Rectal smooth muscle tissue (tissue), 1 donor: ENCODE measurements around the gene CEP89.

Experiments
- H3K27ac ChIP-seq: one replicate; pipeline ENCODE4 v1.7.0; 2013; ENCODE audit warnings: low read depth, low read length, inconsistent platforms
- H3K27me3 ChIP-seq: one replicate; pipeline ENCODE4 v1.7.0; 2013; ENCODE audit warnings: low read length; ENCODE audit not compliant: control insufficient read depth, insufficient read depth
- H3K36me3 ChIP-seq: one replicate; pipeline ENCODE4 v1.7.0; 2013; ENCODE audit warnings: low read length; ENCODE audit not compliant: control insufficient read depth, insufficient read depth
- H3K4me1 ChIP-seq: one replicate; pipeline ENCODE4 v1.7.0; 2013; ENCODE audit warnings: low read length; ENCODE audit not compliant: control insufficient read depth, insufficient read depth
- H3K4me3 ChIP-seq: one replicate; pipeline ENCODE4 v1.7.0; 2013; ENCODE audit warnings: low read length
- H3K9ac ChIP-seq: one replicate; pipeline ENCODE4 v1.7.0; 2013; ENCODE audit warnings: low read length

Gene CEP89

DNA sequence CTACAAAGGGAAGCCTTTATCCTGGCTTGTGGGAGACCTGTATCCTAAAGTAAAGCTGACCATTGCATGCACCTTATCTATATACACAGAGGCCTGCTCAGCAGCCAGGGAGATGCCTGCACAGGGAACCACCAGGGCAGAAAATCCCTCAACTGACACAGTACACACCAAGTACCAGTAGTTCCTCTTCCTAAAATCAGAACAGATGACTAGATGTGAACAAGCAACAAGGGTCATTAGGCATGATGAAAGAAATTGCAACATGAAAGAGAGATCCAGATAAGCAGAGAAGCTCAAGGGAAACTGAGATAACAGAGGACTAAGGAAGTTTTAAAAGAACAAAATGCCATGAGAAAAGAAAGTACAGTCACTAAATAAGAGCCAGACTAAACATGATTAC is 62.5 kb downstream of the CEP89 start:
- Histone ChIP-seq H3K36me3 (peaks cover 2% of the 10 kb centered on the region), H3K4me1 (no peaks in the 10 kb centered on the region)

DNA sequence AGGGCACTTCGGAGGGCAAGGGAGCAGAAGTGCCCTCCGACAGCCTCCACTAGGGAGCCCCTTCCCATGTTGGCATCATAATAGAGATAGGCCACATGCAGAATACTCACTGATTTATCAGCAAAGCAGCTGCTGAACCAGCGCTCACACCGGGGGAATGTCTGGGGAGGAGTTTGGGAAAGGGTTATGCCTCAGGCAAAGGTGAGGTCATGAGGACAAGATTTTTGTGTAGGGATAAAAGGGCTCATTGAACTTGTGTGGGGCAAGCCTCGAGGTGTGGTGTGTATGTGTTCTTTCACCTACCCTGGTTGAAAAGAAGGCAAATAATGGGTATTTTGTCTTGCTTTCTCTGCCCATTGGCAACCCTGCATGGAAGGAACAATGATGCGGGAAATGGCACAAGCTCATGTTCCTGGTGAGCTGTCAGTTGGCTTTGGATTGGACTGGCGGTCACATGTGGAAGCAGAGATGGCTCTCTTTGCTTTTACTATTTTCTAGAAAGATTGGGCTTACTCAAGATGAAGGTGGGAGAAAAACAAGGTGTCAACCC is 63.0 kb downstream of the CEP89 start:
- H3K27me3 ChIP-seq, result no peaks in the 10 kb centered on the region
- H3K36me3 ChIP-seq, result no peaks in the 10 kb centered on the region
- no peaks in the 10 kb centered on the region for H3K4me1 ChIP-seq
- H3K27ac ChIP-seq, result no peak overlapping the region
- H3K4me3 ChIP-seq, result no peak overlapping the region
- no peak overlapping the region for H3K9ac ChIP-seq

More for the DNA sequence above, 62.5 kb downstream of the CEP89 start:
- no peaks in the 10 kb centered on the region for H3K27me3 ChIP-seq
- no peak overlapping the region for H3K27ac ChIP-seq
- no peak overlapping the region for H3K9ac ChIP-seq
- no peak overlapping the region for H3K4me3 ChIP-seq

DNA sequence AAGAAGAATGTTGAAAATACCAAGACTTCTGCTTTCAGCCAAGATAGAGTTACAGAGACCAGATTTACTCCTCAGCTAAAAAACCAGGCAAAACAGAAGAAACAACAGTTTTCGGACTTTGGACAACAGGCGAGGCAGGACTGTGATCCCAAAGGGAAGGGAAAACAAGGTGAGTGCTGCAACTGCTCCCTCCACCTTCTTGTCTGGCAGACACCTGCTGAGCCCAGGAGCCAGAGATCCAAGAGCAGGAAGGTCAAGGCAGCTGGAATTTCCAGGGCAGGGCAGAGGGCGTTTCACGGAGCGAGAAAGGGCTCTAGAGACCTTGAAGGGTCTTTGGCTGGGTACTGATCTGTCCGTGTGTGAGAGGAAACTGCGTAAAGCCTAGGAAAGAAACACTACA is 69.3 kb downstream of the CEP89 start:
- Histone ChIP-seq H3K4me3 (no peak overlapping the region), H3K9ac (no peak overlapping the region), H3K27me3 (no peaks in the 10 kb centered on the region), H3K27ac (no peak overlapping the region), H3K4me1 (no peaks in the 10 kb centered on the region), H3K36me3 (no peaks in the 10 kb centered on the region)

DNA sequence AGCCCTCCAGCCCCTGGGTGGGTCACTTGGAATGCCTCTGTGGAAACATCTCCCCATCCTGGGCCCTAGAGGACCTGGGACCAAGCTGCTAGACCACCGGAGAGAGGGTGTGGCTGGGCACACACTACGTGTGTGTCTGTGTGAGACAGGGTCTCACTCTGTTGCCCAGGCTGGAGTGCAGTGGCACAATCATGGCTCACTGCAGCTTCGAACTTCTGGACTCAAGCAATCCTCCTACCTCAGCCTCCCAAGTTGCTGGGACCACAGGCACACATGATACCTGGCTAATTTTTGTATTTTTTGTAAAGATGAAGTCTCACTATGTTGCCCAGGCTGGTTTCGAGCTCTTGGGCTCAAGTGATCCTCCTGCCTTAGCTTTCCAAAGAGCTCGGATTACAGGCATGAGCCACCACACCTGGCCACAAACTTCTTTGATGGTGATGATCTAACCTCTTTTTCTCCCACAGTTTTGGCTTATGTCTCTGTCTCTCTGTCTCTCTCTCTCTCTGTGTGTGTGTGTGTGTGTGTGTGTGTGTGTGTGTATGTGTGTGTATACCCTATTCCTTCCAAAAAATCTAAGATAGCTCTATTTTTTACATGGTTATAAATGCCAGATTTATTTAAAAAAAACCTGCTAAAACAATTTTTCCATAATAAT is 70.1 kb downstream of the CEP89 start:
- Histone ChIP-seq H3K27ac (no peak overlapping the region), H3K4me1 (no peaks in the 10 kb centered on the region), H3K27me3 (no peaks in the 10 kb centered on the region), H3K36me3 (no peaks in the 10 kb centered on the region), H3K4me3 (no peak overlapping the region), H3K9ac (no peak overlapping the region)

DNA sequence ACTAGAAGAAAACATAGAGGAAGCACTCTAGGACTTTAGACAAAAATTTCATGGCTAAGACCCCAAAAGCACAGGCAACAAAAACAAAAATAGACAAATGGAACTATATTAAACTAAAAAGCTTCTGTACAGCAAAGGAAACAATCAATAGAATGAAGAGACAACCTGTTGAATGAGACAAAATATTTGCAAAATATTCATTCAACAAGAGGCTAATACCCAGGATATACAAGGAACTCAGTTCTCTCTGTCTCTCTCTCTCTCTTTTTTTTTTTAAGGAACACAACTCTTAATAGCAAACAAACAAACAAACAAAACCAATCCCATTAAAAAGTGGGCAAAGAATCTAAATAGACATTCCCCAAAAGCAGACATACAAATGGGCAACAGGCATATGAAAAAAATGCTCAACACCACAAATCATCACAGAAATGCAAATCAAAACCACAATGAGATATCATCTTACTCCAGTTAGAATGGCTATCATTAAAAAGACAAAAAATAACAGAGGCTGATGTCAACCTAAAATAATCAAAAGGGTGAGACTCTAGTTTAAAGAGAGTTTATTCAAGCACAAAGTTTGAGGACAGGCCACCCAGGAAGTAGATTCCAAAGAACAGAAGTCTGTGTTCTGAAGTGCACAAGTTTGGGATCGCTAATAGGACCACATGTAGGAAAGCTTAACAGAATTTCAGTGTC is 75.1 kb downstream of the CEP89 start:
- Histone ChIP-seq H3K9ac (no peak overlapping the region), H3K27me3 (no peaks in the 10 kb centered on the region), H3K4me3 (no peak overlapping the region), H3K27ac (no peak overlapping the region), H3K36me3 (peaks cover 4% of the 10 kb centered on the region), H3K4me1 (no peaks in the 10 kb centered on the region)

DNA sequence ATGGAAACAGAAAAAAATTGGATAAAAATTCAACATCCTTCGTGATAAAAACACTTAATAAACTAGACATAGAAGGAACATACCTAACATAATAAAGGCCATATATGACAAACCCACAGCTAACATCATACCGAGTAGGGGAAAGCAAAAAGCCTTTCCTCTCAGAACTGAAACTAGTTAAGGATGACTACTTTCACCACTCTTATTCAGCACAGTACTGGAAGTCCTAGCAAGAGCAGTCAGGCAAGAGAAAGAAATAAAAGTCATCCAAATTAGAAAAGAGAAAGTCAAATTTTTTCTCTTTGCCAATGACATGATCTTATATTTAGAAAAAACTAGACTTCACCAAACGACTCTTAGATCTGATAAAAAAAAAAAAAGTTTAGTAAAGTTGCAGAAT is 76.4 kb downstream of the CEP89 start:
- Histone ChIP-seq H3K4me1 (no peaks in the 10 kb centered on the region), H3K9ac (no peak overlapping the region), H3K36me3 (peaks cover 4% of the 10 kb centered on the region), H3K27me3 (no peaks in the 10 kb centered on the region), H3K27ac (no peak overlapping the region), H3K4me3 (no peak overlapping the region)

DNA sequence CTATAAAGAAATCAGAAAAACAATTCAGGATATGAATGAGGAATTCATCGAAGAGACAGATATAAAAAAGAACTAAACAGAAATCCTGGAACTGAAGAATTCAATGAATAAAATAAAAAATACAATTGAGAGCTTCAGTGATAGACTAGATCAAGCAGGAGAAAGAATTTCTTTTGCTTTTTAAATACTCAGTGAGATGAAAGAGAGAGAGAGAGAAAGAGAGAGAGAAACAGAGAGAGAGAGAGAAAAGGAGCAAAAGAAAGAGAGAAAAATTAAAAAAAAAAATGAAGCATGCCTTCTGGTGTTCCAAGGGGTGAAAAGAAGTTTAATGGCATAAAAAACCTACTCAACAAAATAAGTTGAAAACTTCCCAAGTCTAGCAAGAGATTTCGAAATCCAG is 80.1 kb downstream of the CEP89 start:
- Histone ChIP-seq H3K9ac (no peak overlapping the region), H3K27ac (no peak overlapping the region), H3K27me3 (no peaks in the 10 kb centered on the region), H3K4me1 (no peaks in the 10 kb centered on the region), H3K4me3 (no peak overlapping the region), H3K36me3 (peaks cover 6% of the 10 kb centered on the region)

DNA sequence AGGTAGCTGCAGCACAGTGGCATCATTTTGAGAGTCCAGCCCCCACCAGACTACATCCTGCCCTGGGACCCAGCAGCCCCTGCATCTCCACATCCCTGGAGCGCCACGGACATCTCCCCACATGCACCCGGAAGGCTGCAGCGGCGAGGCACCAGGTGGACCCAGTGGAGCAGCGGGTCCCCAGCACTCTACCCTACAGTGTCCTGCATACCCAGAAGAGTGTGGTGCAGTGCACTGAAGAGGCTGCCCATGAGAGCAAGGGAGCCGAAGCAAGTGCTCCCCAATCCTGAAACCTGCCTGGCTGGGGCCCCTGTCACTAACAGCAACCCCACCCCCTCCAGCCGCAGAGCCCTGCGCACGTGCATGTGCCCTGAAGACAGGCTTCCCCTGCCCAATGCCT is 80.9 kb downstream of the CEP89 start:
- H3K27me3 ChIP-seq, result no peaks in the 10 kb centered on the region
- peaks cover 6% of the 10 kb centered on the region for H3K36me3 ChIP-seq
- no peaks in the 10 kb centered on the region for H3K4me1 ChIP-seq
- no peak overlapping the region for H3K27ac ChIP-seq
- H3K9ac ChIP-seq, result no peak overlapping the region
- H3K4me3 ChIP-seq, result no peak overlapping the region

DNA sequence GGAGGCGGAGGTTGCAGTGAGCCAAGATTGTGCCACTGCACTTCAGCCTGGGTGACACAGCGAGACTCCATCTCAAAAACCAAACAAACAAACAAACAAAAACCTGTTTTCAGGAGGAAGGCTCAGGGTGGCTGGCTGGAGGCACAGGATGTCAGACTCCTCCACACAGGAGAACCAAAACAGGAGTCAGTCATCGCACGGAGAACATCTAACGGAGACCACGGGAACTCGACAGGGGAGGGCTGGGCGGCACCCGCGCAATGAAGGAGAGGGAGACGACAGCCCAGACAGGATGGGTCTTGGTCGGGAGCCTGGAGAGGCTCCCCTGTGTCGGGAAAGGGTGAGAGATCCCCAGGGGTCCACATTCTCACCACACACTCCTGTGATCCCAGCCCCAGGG is 81.4 kb downstream of the CEP89 start:
- no peak overlapping the region for H3K27ac ChIP-seq
- no peak overlapping the region for H3K4me3 ChIP-seq
- no peak overlapping the region for H3K9ac ChIP-seq
- H3K4me1 ChIP-seq, result no peaks in the 10 kb centered on the region
- H3K27me3 ChIP-seq, result no peaks in the 10 kb centered on the region
- peaks cover 6% of the 10 kb centered on the region for H3K36me3 ChIP-seq

DNA sequence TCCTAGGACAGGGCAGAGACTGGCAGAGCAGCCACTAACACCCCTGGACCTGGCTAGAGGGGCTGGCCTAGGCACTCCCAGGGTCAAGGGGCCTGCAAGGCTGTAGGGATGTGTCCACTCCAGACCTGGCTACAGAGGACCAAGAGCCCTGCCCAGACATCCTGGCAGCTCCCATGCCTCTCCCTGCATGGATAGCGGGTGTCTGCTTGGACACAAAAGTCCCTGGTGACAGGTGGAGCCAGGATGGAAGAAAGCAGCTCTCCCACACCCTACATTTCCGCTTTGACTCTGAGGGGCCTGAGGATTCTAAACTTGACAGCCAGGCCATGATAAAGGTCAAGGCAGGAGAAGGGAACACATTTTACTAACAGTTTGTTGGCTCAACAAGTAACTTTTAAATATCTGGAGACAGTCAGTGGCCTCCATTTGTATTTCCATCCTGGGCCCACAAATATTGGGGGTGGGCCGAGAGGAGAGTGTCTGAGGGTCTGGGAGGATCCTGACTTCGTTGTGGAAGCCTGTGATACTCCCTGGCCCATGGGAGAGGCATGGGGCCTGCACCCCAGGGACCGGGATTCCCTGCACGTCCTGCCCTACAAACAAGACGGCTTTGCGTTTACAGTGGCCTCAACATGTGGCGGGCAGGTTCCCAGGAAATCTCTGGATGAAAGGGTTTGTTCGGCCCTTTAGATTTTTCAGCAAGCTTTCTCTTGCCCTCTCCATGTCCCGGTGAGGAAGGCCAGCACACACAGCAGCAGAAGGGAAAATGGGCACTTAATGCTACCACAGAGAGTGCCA is 82.4 kb downstream of the CEP89 start:
- Histone ChIP-seq H3K4me1 (no peaks in the 10 kb centered on the region), H3K4me3 (no peak overlapping the region), H3K9ac (no peak overlapping the region), H3K27ac (no peak overlapping the region), H3K36me3 (peaks cover 6% of the 10 kb centered on the region), H3K27me3 (no peaks in the 10 kb centered on the region)

DNA sequence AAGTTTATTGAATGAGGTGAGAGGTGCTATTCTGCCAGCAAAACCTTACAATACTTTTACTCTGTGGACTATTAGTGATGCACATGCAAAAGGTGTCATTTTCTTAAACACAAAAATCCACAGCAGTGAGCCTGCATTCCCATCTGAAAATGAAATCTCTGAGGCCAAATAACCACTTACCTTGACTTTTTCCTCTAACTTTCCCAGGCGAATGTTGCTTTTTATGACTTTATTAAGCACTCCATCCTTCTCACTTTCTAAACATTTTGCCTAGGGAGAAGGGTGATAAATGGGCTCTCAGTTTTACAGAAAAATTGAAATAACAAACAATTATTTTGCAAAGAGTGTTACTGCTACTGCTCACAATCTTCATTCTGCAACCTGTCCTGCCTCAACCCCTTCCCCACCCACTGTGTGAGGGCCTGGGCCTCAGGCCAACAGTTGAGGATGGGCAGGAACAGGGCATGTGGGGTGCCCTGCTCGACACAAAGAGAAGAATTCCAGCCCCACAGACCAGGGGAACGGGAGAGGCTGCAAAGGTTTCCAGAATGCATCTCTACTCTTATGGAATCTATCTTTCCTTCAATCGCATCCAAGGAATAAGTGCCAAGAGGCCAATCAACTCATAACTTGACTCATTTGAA is 84.1 kb downstream of the CEP89 start:
- H3K27ac ChIP-seq, result no peak overlapping the region
- no peaks in the 10 kb centered on the region for H3K4me1 ChIP-seq
- peaks cover 2% of the 10 kb centered on the region for H3K36me3 ChIP-seq
- H3K27me3 ChIP-seq, result no peaks in the 10 kb centered on the region
- H3K4me3 ChIP-seq, result no peak overlapping the region
- H3K9ac ChIP-seq, result no peak overlapping the region

DNA sequence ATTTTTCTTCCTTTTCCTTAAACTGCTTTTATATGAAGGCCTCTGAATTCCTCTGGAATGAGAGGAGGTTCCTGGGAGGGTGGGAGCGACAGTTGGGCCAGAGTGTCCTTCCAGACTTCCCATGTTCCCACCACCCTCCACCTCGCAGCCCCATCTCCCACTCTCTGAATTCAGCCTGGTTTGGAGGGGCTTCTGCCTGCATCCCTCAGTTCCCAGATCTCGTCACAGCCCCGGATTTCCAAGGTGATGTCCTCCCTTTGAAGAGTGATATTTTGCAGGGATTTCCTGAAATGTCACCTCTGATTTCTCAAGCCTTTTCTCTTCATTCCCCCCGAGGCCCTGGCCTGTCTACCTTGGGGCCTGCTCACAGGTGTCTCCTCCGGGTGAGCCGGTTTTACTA is 85.5 kb downstream of the CEP89 start:
- Histone ChIP-seq H3K36me3 (peaks cover 2% of the 10 kb centered on the region), H3K4me3 (no peak overlapping the region), H3K9ac (no peak overlapping the region)

More for the DNA sequence above, 85.5 kb downstream of the CEP89 start:
- Histone ChIP-seq H3K4me1 (no peaks in the 10 kb centered on the region), H3K27ac (no peak overlapping the region), H3K27me3 (no peaks in the 10 kb centered on the region)
